HepG2 (cell line): ENCODE results near the gene LHPP. TPM values are rescaled to one million over a fixed set of nuclear protein-coding genes. Genes with fewer than 3 reads are reported as not detected.

Source experiments
- ATAC-seq: fragments of 200-7000 bp; cut with Tn5 transposase; 3 replicates; pipeline ENCODE4 v1.9.1; 2020; ENCODE audit warnings: mild to moderate bottlenecking, moderate library complexity
- BruUV-seq: library from RNA; stranded (reverse); fragments of 400-500 nt; replicated peaks from 2 replicates; lab custom pipeline; 2021; lab: Mats Ljungman, UMichigan
- CTCF ChIA-PET: fragments of 300-600 bp; formaldehyde crosslinking; extraction: SDS; loops from one replicate; lab custom pipeline; 2021; ENCODE audit warnings: low total read pairs, inconsistent platforms, low intra/inter-chr PET ratio; lab: Yijun Ruan, JAX
- POLR2A ChIA-PET: fragments of 350-600 bp; sonication (Branson Sonifier 250); formaldehyde crosslinking; loops from one replicate; lab custom pipeline; 2020; ENCODE audit warnings: antibody characterized with exemption, inconsistent platforms; lab: Yijun Ruan, JAX
- DNase-seq: peaks from one replicate; pipeline ENCODE4 v3.0.0-alpha.2; 2015; ENCODE audit warnings: low spot score
- FAIRE-seq: peaks from 3 replicates; lab custom pipeline; 2011; peaks lifted over from hg19 to GRCh38; lab: Jason Lieb, UNC
- H2AFZ ChIP-seq: one replicate; pipeline ENCODE4 v1.6.1; 2011; ENCODE audit warnings: low read length, inconsistent platforms
- H3K27ac ChIP-seq: fragments of 300-600 bp; 3 replicates; pipeline ENCODE4 v1.8.0; 2011; ENCODE audit warnings: mixed run types, mild to moderate bottlenecking, mixed read lengths, low read length, inconsistent platforms; ENCODE audit not compliant: insufficient read depth; ENCODE audit errors: extremely low read length
- H3K27me3 ChIP-seq, 2 experiments: fragments of 200-600 bp in 1 of 2; 2 replicates in 1 of 2; 3 replicates in 1 of 2; pipeline versions ENCODE4 v1.6.0 to v1.8.0; 2011; ENCODE audit warnings: low read length in 2 of 2, mild to moderate bottlenecking in 2 of 2, moderate library complexity in 2 of 2, inconsistent platforms in 1 of 2; ENCODE audit not compliant: insufficient read depth in 2 of 2, control insufficient read depth in 1 of 2
- H3K36me3 ChIP-seq, 2 experiments: fragments of 200-600 bp in 1 of 2; replicated peaks in 1 of 2; 2 replicates in 1 of 2; 3 replicates in 1 of 2; pipeline versions ENCODE4 v1.5.1 to v1.8.0; 2011; ENCODE audit warnings: low read length in 2 of 2, inconsistent platforms in 1 of 2; ENCODE audit not compliant: insufficient read depth in 2 of 2, control insufficient read depth in 1 of 2
- H3K4me1 ChIP-seq: 2 replicates; pipeline ENCODE4 v1.5.1; 2012; ENCODE audit warnings: low read length, inconsistent platforms; ENCODE audit not compliant: insufficient read depth
- H3K4me2 ChIP-seq: 2 replicates; pipeline ENCODE4 v1.6.0; 2011; ENCODE audit warnings: low read depth, low read length, inconsistent platforms
- H3K4me3 ChIP-seq, 3 experiments: fragments of 200-600 bp in 1 of 3; sonication (generic), shearing (Covaris generic) in 1 of 3; replicated peaks in 1 of 3; 2 replicates each; pipeline ENCODE4 v1.5.1; 2011 to 2016; ENCODE audit warnings: low read length in 3 of 3, inconsistent platforms in 2 of 3, low read depth in 2 of 3, mild to moderate bottlenecking in 2 of 3, control low read depth in 1 of 3, mixed read lengths in 1 of 3; ENCODE audit not compliant: insufficient read depth in 1 of 3
- H3K79me2 ChIP-seq: one replicate; pipeline ENCODE4 v1.6.1; 2011; ENCODE audit warnings: low read length, inconsistent platforms; ENCODE audit not compliant: insufficient read depth
- H3K9ac ChIP-seq: 2 replicates; pipeline ENCODE4 v1.6.0; 2011; ENCODE audit warnings: mild to moderate bottlenecking, low read depth, low read length, inconsistent platforms; ENCODE audit not compliant: insufficient read depth
- H3K9me3 ChIP-seq: 2 replicates; pipeline ENCODE4 v1.5.1; 2012; ENCODE audit warnings: mild to moderate bottlenecking, low read length
- H4K20me1 ChIP-seq: 2 replicates; pipeline ENCODE4 v1.6.0; 2011; ENCODE audit warnings: inconsistent platforms, mild to moderate bottlenecking, low read length, moderate library complexity; ENCODE audit not compliant: insufficient read depth
- NRL ChIP-seq: sonication (generic); formaldehyde crosslinking; IDR thresholded peaks from 2 replicates; pipeline ENCODE4 v1.5.0; 2020; ENCODE audit warnings: missing genetic modification reagents, mild to moderate bottlenecking, moderate library complexity, borderline replicate concordance
- PAF1 ChIP-seq: IDR thresholded peaks from 2 replicates; pipeline ENCODE4 v1.6.1; 2016; ENCODE audit warnings: missing genetic modification reagents, missing compliant biosample characterization
- RXRA ChIP-seq: sonication (generic); formaldehyde crosslinking; IDR thresholded peaks from 2 replicates; pipeline ENCODE4 v1.5.1; 2020; ENCODE audit warnings: missing genetic modification reagents
- SAP130 ChIP-seq: IDR thresholded peaks from 2 replicates; pipeline ENCODE4 v1.6.1; 2016; ENCODE audit warnings: low read depth
- STAG1 ChIP-seq: sonication (generic); formaldehyde crosslinking; IDR thresholded peaks from 2 replicates; pipeline ENCODE4 v1.4.0; 2020; ENCODE audit warnings: missing genetic modification reagents
- ZFP90 ChIP-seq: sonication (generic); formaldehyde crosslinking; IDR thresholded peaks from 2 replicates; pipeline ENCODE4 v1.8.0; 2022; ENCODE audit warnings: missing genetic modification reagents, mild to moderate bottlenecking, inconsistent platforms, borderline replicate concordance
- ZNF317 ChIP-seq: sonication (generic); formaldehyde crosslinking; IDR thresholded peaks from 2 replicates; pipeline ENCODE4 v1.5.0; 2020; ENCODE audit warnings: mild to moderate bottlenecking, missing genetic modification reagents
- ZNF432 ChIP-seq: sonication (generic); formaldehyde crosslinking; IDR thresholded peaks from 2 replicates; pipeline ENCODE4 v1.5.0; 2020; ENCODE audit warnings: missing genetic modification reagents, mild to moderate bottlenecking, borderline replicate concordance
- ZNF577 ChIP-seq: sonication (generic); formaldehyde crosslinking; IDR thresholded peaks from 2 replicates; pipeline ENCODE4 v1.4.0; 2020; ENCODE audit warnings: mild to moderate bottlenecking, low read depth, missing genetic modification reagents, borderline replicate concordance
- ZNF674 ChIP-seq: sonication (generic); formaldehyde crosslinking; IDR thresholded peaks from 2 replicates; pipeline ENCODE4 v1.5.0; 2020; ENCODE audit warnings: low read depth, mild to moderate bottlenecking, missing genetic modification reagents
- ZNF772 ChIP-seq: sonication (generic); formaldehyde crosslinking; IDR thresholded peaks from 2 replicates; pipeline ENCODE4 v1.5.0; 2020; ENCODE audit warnings: mild to moderate bottlenecking, missing genetic modification reagents
- ZSCAN12 ChIP-seq: sonication (generic); formaldehyde crosslinking; IDR thresholded peaks from 2 replicates; pipeline ENCODE4 v1.9.0; 2021; ENCODE audit warnings: mild to moderate bottlenecking, missing genetic modification reagents
- WGBS: methylation state at CpG from one replicate; pipeline ENCODE4 v1.1.6; 2017; ENCODE audit warnings: low lambda C conversion rate; 5-methylcytosine and 5-hydroxymethylcytosine counted together
- in situ Hi-C: cut with HindIII; loops from 2 replicates; pipeline ENCODE4 v1.10.0; 2017; ENCODE audit warnings: low pct_unique_long_range_greater_than_20kb; ENCODE audit not compliant: extremely low pct_ligation_motif_present
- intact Hi-C: fragments of 100-400 bp; cut with micrococcal nuclease; formaldehyde crosslinking; loops from one replicate; pipeline ENCODE4 v1.10.0; 2022; ENCODE audit not compliant: unreplicated experiment
- polyA plus RNA-seq, 8 experiments: library from polyadenylated mRNA; depleted of rRNA in 3 of 8; stranded (reverse) in 7 of 8; unstranded in 1 of 8; fragments of >200 nt; fragmentation: Illumina TruSeq in 4 of 8; extraction: Trizol in 4 of 8; gene quantifications; 2 replicates each; pipeline versions ENCODE4 v1.2.1 to v1.2.3, GENCODE V29; 2011 to 2016; ENCODE audit warnings: low read depth in 4 of 8, missing spikeins in 1 of 8, mixed read lengths in 1 of 8; ENCODE audit not compliant: insufficient read depth in 1 of 8
- total RNA-seq, 5 experiments: library from RNA; depleted of rRNA; stranded (reverse); fragments of >200 nt; fragmentation: Illumina TruSeq; extraction: Trizol; gene quantifications; 2 replicates each; pipeline ENCODE4 v1.2.3, GENCODE V29; 2016; ENCODE audit warnings: low read depth in 1 of 5
- TF ChIP-seq, protein P1 (sequence below): IDR thresholded peaks from 2 replicates; pipeline ENCODE4 v1.6.1; 2016; ENCODE audit warnings: low read depth, borderline replicate concordance
- TF ChIP-seq, protein P2 (sequence below): sonication (generic); formaldehyde crosslinking; IDR thresholded peaks from 2 replicates; pipeline ENCODE4 v1.8.0; 2022; ENCODE audit warnings: mild to moderate bottlenecking, missing genetic modification reagents, moderate library complexity
- TF ChIP-seq, protein P3 (sequence below): IDR thresholded peaks from 2 replicates; pipeline ENCODE4 v1.6.1; 2016; ENCODE audit warnings: missing genetic modification reagents, missing compliant biosample characterization
- TF ChIP-seq, protein P4 (sequence below): sonication (generic); formaldehyde crosslinking; IDR thresholded peaks from 2 replicates; pipeline ENCODE4 v1.4.0; 2020; ENCODE audit warnings: missing genetic modification reagents

LHPP gene
- total and polyA plus RNA-seq, 2 of the 13 experiments (the other 11 are each of a cell fraction or from before 2014, with no cell fraction given), result 5.2 to 13.1 TPM

DNA sequence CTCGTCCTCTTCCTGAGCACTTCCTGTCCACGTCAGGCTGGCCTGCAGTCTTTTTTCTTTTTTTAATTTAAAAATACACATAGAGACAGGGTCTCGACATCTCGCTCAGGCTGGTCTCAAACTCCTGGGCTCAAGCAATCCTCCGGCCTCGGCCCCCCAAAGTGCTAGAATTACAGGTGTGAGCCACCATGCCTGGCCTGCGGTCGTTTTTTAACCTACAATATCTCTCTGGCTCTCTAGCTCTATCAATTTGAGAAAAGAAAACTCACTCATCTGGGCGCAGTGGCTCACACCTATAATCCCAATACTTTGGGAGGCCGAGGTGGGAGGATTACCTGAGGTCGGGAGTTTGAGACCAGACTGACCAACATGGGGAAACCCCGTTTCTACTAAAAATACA lies 38.9 kb upstream of the LHPP start:
- no TSS peak for BruUV-seq
- peaks cover 4% of the 10 kb centered on the region for H3K79me2 ChIP-seq
- H3K9ac ChIP-seq, result no peak overlapping the region
- in situ Hi-C loops, result no loop called here
- intact Hi-C loops, result no loop called here
- H4K20me1 ChIP-seq, result no peaks in the 10 kb centered on the region
- POLR2A ChIA-PET, result no interaction called here
- peaks cover 18% of the 10 kb centered on the region for H3K4me1 ChIP-seq
- no peak for DNase-seq
- no peak for TF ChIP-seq ZNF577
- TF ChIP-seq, protein P1, sequence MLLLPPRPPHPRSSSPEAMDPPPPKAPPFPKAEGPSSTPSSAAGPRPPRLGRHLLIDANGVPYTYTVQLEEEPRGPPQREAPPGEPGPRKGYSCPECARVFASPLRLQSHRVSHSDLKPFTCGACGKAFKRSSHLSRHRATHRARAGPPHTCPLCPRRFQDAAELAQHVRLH (CRISPR knock-in tag), result no peak
- no peak for TF ChIP-seq ZNF317
- TF ChIP-seq STAG1 (CRISPR knock-in tag), result no peak
- TF ChIP-seq, protein P2, sequence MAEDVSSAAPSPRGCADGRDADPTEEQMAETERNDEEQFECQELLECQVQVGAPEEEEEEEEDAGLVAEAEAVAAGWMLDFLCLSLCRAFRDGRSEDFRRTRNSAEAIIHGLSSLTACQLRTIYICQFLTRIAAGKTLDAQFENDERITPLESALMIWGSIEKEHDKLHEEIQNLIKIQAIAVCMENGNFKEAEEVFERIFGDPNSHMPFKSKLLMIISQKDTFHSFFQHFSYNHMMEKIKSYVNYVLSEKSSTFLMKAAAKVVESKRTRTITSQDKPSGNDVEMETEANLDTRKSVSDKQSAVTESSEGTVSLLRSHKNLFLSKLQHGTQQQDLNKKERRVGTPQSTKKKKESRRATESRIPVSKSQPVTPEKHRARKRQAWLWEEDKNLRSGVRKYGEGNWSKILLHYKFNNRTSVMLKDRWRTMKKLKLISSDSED (CRISPR knock-in tag), result no peak
- TF ChIP-seq, all 625 proteins: peak for 0
- no peak overlapping the region for H3K4me3 ChIP-seq
- H3K36me3 ChIP-seq, result no peaks in the 10 kb centered on the region
- WGBS, result 49% methylated on average over 12 of the region's 12 CpGs
- H2AFZ ChIP-seq, result no peak overlapping the region
- H3K27ac ChIP-seq, result no peak overlapping the region
- no peak for ATAC-seq
- CTCF ChIA-PET, result no interaction called here
- no peaks in the 10 kb centered on the region for H3K9me3 ChIP-seq
- H3K4me2 ChIP-seq, result no peak overlapping the region
- FAIRE-seq, result no peak
- peaks cover 0 to 35% of the 10 kb centered on the region in 2 experiments; a peak in 3 of 5 replicates for H3K27me3 ChIP-seq

DNA sequence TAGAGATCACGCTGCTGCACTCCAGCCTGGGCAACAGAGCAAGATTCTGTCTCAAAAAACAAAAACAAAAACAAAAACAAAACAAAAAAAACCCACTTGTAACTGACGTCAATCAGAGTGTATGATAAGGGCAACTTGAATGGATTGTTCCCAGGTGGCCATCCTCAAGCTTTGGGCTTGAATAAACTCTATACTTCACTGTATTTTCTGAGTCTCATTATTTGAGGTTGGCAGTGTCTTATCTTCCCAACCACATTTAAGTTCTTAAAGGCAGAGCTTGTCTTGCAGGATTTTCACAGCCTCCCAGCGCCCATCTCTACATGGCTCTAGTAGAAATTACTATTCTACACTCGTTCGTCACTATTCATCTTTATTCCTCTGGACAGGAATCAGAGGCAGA lies 37.8 kb upstream of the LHPP start:
- no peak overlapping the region for H3K9ac ChIP-seq
- no TSS peak for BruUV-seq
- H3K4me1 ChIP-seq, result peaks cover 18% of the 10 kb centered on the region
- FAIRE-seq, result no peak
- no peak overlapping the region for H2AFZ ChIP-seq
- H3K9me3 ChIP-seq, result no peaks in the 10 kb centered on the region
- ChIA-PET POLR2A (no interaction called here), CTCF (no interaction called here)
- no peaks in the 10 kb centered on the region for H3K79me2 ChIP-seq
- peaks cover 0 to 42% of the 10 kb centered on the region in 2 experiments; a peak in 3 of 5 replicates for H3K27me3 ChIP-seq
- H3K36me3 ChIP-seq, result no peaks in the 10 kb centered on the region
- no peak for DNase-seq
- intact Hi-C loops (no loop called here), in situ Hi-C loops (no loop called here)
- no peak overlapping the region for H3K27ac ChIP-seq
- H3K4me2 ChIP-seq, result no peak overlapping the region
- no peak overlapping the region for H3K4me3 ChIP-seq
- WGBS, result 40% methylated on average over 5 of the region's 5 CpGs
- ATAC-seq, result no peak
- no peaks in the 10 kb centered on the region for H4K20me1 ChIP-seq
- TF ChIP-seq, protein P3, sequence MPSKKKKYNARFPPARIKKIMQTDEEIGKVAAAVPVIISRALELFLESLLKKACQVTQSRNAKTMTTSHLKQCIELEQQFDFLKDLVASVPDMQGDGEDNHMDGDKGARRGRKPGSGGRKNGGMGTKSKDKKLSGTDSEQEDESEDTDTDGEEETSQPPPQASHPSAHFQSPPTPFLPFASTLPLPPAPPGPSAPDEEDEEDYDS (CRISPR knock-in tag), result no peak
- TF ChIP-seq ZFP90 (no peak), SAP130 (no peak), ZSCAN12 (CRISPR knock-in tag) (no peak), ZNF432 (no peak), NRL (CRISPR knock-in tag) (no peak), PAF1 (CRISPR knock-in tag) (no peak), ZNF674 (CRISPR knock-in tag) (no peak), ZNF772 (CRISPR knock-in tag) (no peak), RXRA (CRISPR knock-in tag) (no peak)
- TF ChIP-seq, protein P4, sequence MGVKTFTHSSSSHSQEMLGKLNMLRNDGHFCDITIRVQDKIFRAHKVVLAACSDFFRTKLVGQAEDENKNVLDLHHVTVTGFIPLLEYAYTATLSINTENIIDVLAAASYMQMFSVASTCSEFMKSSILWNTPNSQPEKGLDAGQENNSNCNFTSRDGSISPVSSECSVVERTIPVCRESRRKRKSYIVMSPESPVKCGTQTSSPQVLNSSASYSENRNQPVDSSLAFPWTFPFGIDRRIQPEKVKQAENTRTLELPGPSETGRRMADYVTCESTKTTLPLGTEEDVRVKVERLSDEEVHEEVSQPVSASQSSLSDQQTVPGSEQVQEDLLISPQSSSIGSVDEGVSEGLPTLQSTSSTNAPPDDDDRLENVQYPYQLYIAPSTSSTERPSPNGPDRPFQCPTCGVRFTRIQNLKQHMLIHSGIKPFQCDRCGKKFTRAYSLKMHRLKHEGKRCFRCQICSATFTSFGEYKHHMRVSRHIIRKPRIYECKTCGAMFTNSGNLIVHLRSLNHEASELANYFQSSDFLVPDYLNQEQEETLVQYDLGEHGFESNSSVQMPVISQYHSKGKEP (CRISPR knock-in tag), result no peak
